K562 (cell line): Measurements from ENCODE around the gene SPEG. TPM values are rescaled to one million over a fixed set of nuclear protein-coding genes. Genes with fewer than 3 reads are reported as not detected.

Experiments used
- ARNT ChIP-seq, 2 experiments: fragments of 450-650 bp; IDR thresholded peaks; 2 replicates each; pipeline ENCODE4 v1.6.1; 2016; ENCODE audit warnings: mild to moderate bottlenecking in 1 of 2
- CBX5 ChIP-seq: IDR thresholded peaks from 2 replicates; pipeline ENCODE4 v1.6.1; 2014; ENCODE audit warnings: low read depth, borderline replicate concordance
- HCFC1 ChIP-seq: IDR thresholded peaks from 2 replicates; pipeline ENCODE4 v1.6.1; 2012; ENCODE audit warnings: low read depth, low read length, improper control_type of control experiment
- KLF13 ChIP-seq: fragments of 450-650 bp; IDR thresholded peaks from 2 replicates; pipeline ENCODE4 v1.6.1; 2016; ENCODE audit warnings: missing genetic modification characterization, low read depth, mild to moderate bottlenecking, missing compliant biosample characterization, moderate library complexity, borderline replicate concordance
- LCOR ChIP-seq: sonication (generic); formaldehyde crosslinking; IDR thresholded peaks from 2 replicates; pipeline ENCODE4 v1.8.0; 2022; ENCODE audit warnings: mild to moderate bottlenecking, missing genetic modification reagents
- NR2F6 ChIP-seq: fragments of 450-650 bp; formaldehyde crosslinking; IDR thresholded peaks from 2 replicates; pipeline ENCODE4 v1.4.0; 2020; ENCODE audit warnings: mild to moderate bottlenecking
- PTBP1 ChIP-seq: fragments of 200-400 bp; formaldehyde crosslinking; IDR thresholded peaks from 2 replicates; pipeline ENCODE4 v1.6.1; 2017; ENCODE audit warnings: low read depth, low read length
- PTRF ChIP-seq: fragments of 450-650 bp; IDR thresholded peaks from 2 replicates; pipeline ENCODE4 v1.6.1; 2016; ENCODE audit warnings: mild to moderate bottlenecking, missing genetic modification characterization, missing compliant biosample characterization
- RBFOX2 ChIP-seq: fragments of 200-400 bp; formaldehyde crosslinking; IDR thresholded peaks from 2 replicates; pipeline ENCODE4 v1.6.1; 2017; ENCODE audit warnings: low read depth, mild to moderate bottlenecking, low read length, moderate library complexity
- RBM39 ChIP-seq: fragments of 200-400 bp; formaldehyde crosslinking; optimal IDR thresholded peaks from 2 replicates; pipeline ENCODE3; 2018; ENCODE audit warnings: low read depth, low read length
- RFX1 ChIP-seq: fragments of 450-650 bp; IDR thresholded peaks from 2 replicates; pipeline ENCODE4 v1.6.1; 2016; ENCODE audit warnings: mild to moderate bottlenecking, moderate library complexity
- SMAD4 ChIP-seq: fragments of 250-450 bp; sonication (Bioruptor Pico); conservative IDR thresholded peaks from 2 replicates; pipeline ENCODE4 v1.8.0; 2021; ENCODE audit warnings: inconsistent platforms, mild to moderate bottlenecking, moderate library complexity
- TAF9B ChIP-seq: fragments of 450-650 bp; IDR thresholded peaks from 2 replicates; pipeline ENCODE4 v1.6.1; 2018; ENCODE audit warnings: mild to moderate bottlenecking; ENCODE audit not compliant: partially characterized antibody
- TFAP4 ChIP-seq: sonication (generic); formaldehyde crosslinking; IDR thresholded peaks from 2 replicates; pipeline ENCODE4 v1.8.0; 2022; ENCODE audit warnings: missing genetic modification reagents, mild to moderate bottlenecking, moderate library complexity, borderline replicate concordance
- USF1 ChIP-seq: sonication (generic); formaldehyde crosslinking; IDR thresholded peaks from 2 replicates; pipeline ENCODE4 v1.9.0; 2022; ENCODE audit warnings: mild to moderate bottlenecking, missing genetic modification reagents
- ZBTB40 ChIP-seq, 2 experiments: fragments of 450-650 bp in 1 of 2; sonication (generic) in 1 of 2; formaldehyde crosslinking in 1 of 2; IDR thresholded peaks; 2 replicates each; pipeline versions ENCODE4 v1.7.1 to v1.9.0; 2016 to 2022; ENCODE audit warnings: inconsistent platforms in 1 of 2, mild to moderate bottlenecking in 1 of 2, missing genetic modification reagents in 1 of 2
- ZNF12 ChIP-seq: sonication (generic); formaldehyde crosslinking; IDR thresholded peaks from 2 replicates; pipeline ENCODE4 v1.4.0; 2020; ENCODE audit warnings: mild to moderate bottlenecking, missing genetic modification reagents
- ZNF140 ChIP-seq: fragments of 250-450 bp; sonication (Bioruptor Pico); IDR thresholded peaks from 2 replicates; pipeline ENCODE4 v1.8.0; 2021; ENCODE audit warnings: moderate library complexity, mild to moderate bottlenecking, inconsistent platforms
- ZNF146 ChIP-seq: IDR thresholded peaks from one replicate; pipeline ENCODE4 v1.6.1; 2018; ENCODE audit warnings: missing compliant biosample characterization; ENCODE audit not compliant: unreplicated experiment
- polyA plus RNA-seq, 8 experiments: library from polyadenylated mRNA; depleted of rRNA in 4 of 8; stranded (reverse) in 5 of 8; unstranded in 3 of 8; fragments of >200 nt; fragmentation: Nextera tagmentation in 2 of 8; fragmentation: Illumina TruSeq in 1 of 8; extraction: Ambion mirVana in 2 of 8; extraction: Trizol in 1 of 8; gene quantifications; 2 replicates each; pipeline versions ENCODE4 v1.2.1 to v1.2.3, GENCODE V29; 2011 to 2014; ENCODE audit warnings: inconsistent platforms in 1 of 8, missing spikeins in 1 of 8
- total RNA-seq, 7 experiments: library from RNA; depleted of rRNA in 6 of 7; stranded (reverse); fragments of >200 nt in 6 of 7; fragmentation: Illumina TruSeq in 2 of 7; extraction: Trizol in 2 of 7; gene quantifications; 2 replicates each; pipeline versions ENCODE4 v1.2.1 to v1.2.3, GENCODE V29; 2011 to 2021; ENCODE audit warnings: low replicate concordance in 1 of 7

Gene SPEG
- total and polyA plus RNA-seq, 9 of the 15 experiments (the other 6 are each of a cell fraction or from before 2014, with no cell fraction given), result 0.49 to 8.7 (median 3.0) TPM

GRCh38 chr2:219514196-219514761 lies 79.6 kb downstream of the SPEG start, which contains the start of gene ASIC4 (continued):
- TF ChIP-seq ZBTB40 (IDR thresholded peaks at IDR 0.05) (no peak), ZBTB40 (CRISPR knock-in tag; IDR thresholded peaks at IDR 0.05) (no peak), CBX5 (0 out of 2 replicates have a peak, but pooled peaks have one; percentile 11), ZNF12 (CRISPR knock-in tag) (no peak), HCFC1 (no peak), RBFOX2 (peak; percentile 75), ZNF140 (CRISPR knock-in tag) (no peak), RBM39 (no peak), KLF13 (tag) (no peak), NR2F6 (CRISPR knock-in tag) (no peak), PTRF (tag) (no peak), USF1 (CRISPR knock-in tag) (no peak), RFX1 (no peak), PTBP1 (peak; percentile 33; the same call in 1 of the 2 replicates), ZNF146 (CRISPR knock-in tag) (no peak), LCOR (CRISPR knock-in tag) (peak; percentile 87), SMAD4 (CRISPR knock-in tag) (peak; percentile 97), ARNT (IDR thresholded peaks at IDR 0.05) (peak in 1 of 2 experiments; percentile 35; a peak in 1 of 4 replicates), TFAP4 (CRISPR knock-in tag) (peak; percentile 99), TAF9B (peak; percentile 60)
